Measurements from ENCODE around the gene NAP1L2.

DNA sequence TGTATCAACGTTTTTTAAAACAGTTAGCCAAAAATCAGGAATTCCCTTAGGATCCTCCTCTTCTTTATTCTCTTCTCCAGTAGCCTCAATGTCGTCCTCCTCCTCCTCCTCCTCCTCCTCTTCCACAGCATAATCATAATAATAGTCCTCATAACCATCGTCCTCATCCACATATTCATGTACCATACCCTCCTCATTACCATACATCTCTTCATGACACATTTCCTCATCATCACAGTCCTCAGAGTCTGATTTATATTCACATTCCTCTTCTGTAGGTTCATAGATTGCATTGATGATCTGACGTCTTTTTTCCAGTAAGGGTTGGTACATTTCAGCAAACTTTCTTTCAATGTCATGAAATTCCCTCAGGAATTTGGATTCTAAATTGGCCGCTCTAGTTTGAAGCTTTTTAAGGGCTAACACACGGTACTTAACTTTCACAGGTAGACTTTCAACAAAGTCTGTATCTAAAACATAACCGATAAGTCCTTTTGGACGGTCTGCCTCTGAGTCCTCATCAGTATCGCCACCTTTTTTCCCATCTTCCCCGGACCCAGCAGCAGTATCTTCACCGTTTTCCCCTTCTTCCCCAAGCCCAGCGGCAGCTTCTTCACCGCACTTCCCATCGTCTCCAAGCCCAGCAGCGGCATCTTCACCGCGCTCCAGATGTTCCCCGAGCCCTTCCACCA is 771 bp downstream of the NAP1L2 start:
- TF ChIP-seq, protein P1, sequence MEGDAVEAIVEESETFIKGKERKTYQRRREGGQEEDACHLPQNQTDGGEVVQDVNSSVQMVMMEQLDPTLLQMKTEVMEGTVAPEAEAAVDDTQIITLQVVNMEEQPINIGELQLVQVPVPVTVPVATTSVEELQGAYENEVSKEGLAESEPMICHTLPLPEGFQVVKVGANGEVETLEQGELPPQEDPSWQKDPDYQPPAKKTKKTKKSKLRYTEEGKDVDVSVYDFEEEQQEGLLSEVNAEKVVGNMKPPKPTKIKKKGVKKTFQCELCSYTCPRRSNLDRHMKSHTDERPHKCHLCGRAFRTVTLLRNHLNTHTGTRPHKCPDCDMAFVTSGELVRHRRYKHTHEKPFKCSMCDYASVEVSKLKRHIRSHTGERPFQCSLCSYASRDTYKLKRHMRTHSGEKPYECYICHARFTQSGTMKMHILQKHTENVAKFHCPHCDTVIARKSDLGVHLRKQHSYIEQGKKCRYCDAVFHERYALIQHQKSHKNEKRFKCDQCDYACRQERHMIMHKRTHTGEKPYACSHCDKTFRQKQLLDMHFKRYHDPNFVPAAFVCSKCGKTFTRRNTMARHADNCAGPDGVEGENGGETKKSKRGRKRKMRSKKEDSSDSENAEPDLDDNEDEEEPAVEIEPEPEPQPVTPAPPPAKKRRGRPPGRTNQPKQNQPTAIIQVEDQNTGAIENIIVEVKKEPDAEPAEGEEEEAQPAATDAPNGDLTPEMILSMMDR (IDR thresholded peaks at IDR 0.05): no peak
- no peak for TF ChIP-seq POLR2A (IDR thresholded peaks at IDR 0.05)

All from testis (tissue), 2 donors.